OCI-LY7 (cell line): ENCODE data around the gene GPRASP3.

Experiments
- CTCF ChIP-seq: fragments of 200-600 bp; sonication (generic); conservative IDR thresholded peaks from 2 replicates; pipeline ENCODE4 v1.5.1; 2014; ENCODE audit warnings: mild to moderate bottlenecking, antibody characterized with exemption, low read length, moderate library complexity, mixed read lengths
- EZH2phosphoT487 ChIP-seq: fragments of 200-600 bp; sonication (generic); IDR thresholded peaks from 2 replicates; pipeline ENCODE4 v1.6.1; 2018; ENCODE audit warnings: low read depth, borderline replicate concordance, mild to moderate bottlenecking, mixed run types, antibody characterized with exemption, low read length, moderate library complexity, mixed read lengths

GRCh38 chrX:102739657-102740056 is 19.1 kb downstream of the GPRASP3 start:
- TF ChIP-seq CTCF, result no peak
- no peak for TF ChIP-seq EZH2phosphoT487
